Measurements from ENCODE around the gene C5.
A peak's percentile ranks its signal among the peaks of the same experiment; 100 is the strongest.

Gene C5

GRCh38 chr9:120932086-120932823, 117.8 kb downstream of the C5 start:
- Histone ChIP-seq H3F3A (ENCODE audit: insufficient read depth) (peaks cover 75% of the 10 kb centered on the region), H3K27ac (ENCODE audit: low read depth, low read length) (peak overlapping the region; percentile 93), H4K20me1 (ENCODE audit: low read depth, low read length) (no peaks in the 10 kb centered on the region), H3K79me2 (ENCODE audit: insufficient read depth, low read length) (no peaks in the 10 kb centered on the region), H3K9ac (ENCODE audit: low read length) (peak overlapping the region; percentile 49), H3K27me3 (ENCODE audit: low read length) (no peaks in the 10 kb centered on the region), H3K9me3 (ENCODE audit: insufficient read depth, low read length) (no peaks in the 10 kb centered on the region), H3K9me2 (replicated peaks; ENCODE audit: insufficient read depth, low read length) (no peaks in the 10 kb centered on the region), H3K4me3 (ENCODE audit: insufficient read depth, low read length, poor library complexity, severe bottlenecking) (peak overlapping the region; percentile 29), H3K36me3 (ENCODE audit: low read length) (no peaks in the 10 kb centered on the region), H2AFZ (ENCODE audit: low read depth, low read length, severe bottlenecking) (peak overlapping the region; percentile 37), H3K4me2 (ENCODE audit: low read depth, low read length, poor library complexity, severe bottlenecking) (peak overlapping the region; percentile 65)
- TF ChIP-seq EZH2phosphoT487 (conservative IDR thresholded peaks at IDR 0.05; ENCODE audit: low read length) (no peak), CTCF (IDR thresholded peaks at IDR 0.05; ENCODE audit: insufficient read depth, low read length, poor library complexity, severe bottlenecking) (no peak)

- Histone ChIP-seq H3K27me3 (ENCODE audit: low read length) (no peaks in the 10 kb centered on the region), H3K27ac (ENCODE audit: low read depth, low read length) (peak overlapping the region; percentile 93), H3K4me2 (ENCODE audit: low read depth, low read length, poor library complexity, severe bottlenecking) (peak overlapping the region; percentile 65), H3F3A (ENCODE audit: insufficient read depth) (peaks cover 74% of the 10 kb centered on the region), H2AFZ (ENCODE audit: low read depth, low read length, severe bottlenecking) (peak overlapping the region; percentile 37), H3K4me3 (ENCODE audit: insufficient read depth, low read length, poor library complexity, severe bottlenecking) (peak overlapping the region; percentile 29), H3K79me2 (ENCODE audit: insufficient read depth, low read length) (no peaks in the 10 kb centered on the region), H3K9me3 (ENCODE audit: insufficient read depth, low read length) (no peaks in the 10 kb centered on the region), H3K9me2 (replicated peaks; ENCODE audit: insufficient read depth, low read length) (no peaks in the 10 kb centered on the region), H3K36me3 (ENCODE audit: low read length) (no peaks in the 10 kb centered on the region), H4K20me1 (ENCODE audit: low read depth, low read length) (no peaks in the 10 kb centered on the region), H3K9ac (ENCODE audit: low read length) (peak overlapping the region; percentile 49)
- TF ChIP-seq EZH2phosphoT487 (conservative IDR thresholded peaks at IDR 0.05; ENCODE audit: low read length) (no peak), CTCF (IDR thresholded peaks at IDR 0.05; ENCODE audit: insufficient read depth, low read length, poor library complexity, severe bottlenecking) (no peak)
These were observed 118.6 kb downstream of the C5 start for GRCh38 chr9:120931231-120932085.

- Histone ChIP-seq H3K9me2 (replicated peaks; ENCODE audit: insufficient read depth, low read length) (no peaks in the 10 kb centered on the region), H3K27ac (ENCODE audit: low read depth, low read length) (peak overlapping the region; percentile 34; the same call in 1 of the 2 replicates), H3F3A (ENCODE audit: insufficient read depth) (peaks cover 52% of the 10 kb centered on the region), H3K9me3 (ENCODE audit: insufficient read depth, low read length) (no peaks in the 10 kb centered on the region), H4K20me1 (ENCODE audit: low read depth, low read length) (no peaks in the 10 kb centered on the region), H3K27me3 (ENCODE audit: low read length) (no peaks in the 10 kb centered on the region), H2AFZ (ENCODE audit: low read depth, low read length, severe bottlenecking) (peak overlapping the region; percentile 71), H3K4me2 (ENCODE audit: low read depth, low read length, poor library complexity, severe bottlenecking) (peak overlapping the region; percentile 66), H3K9ac (ENCODE audit: low read length) (peak overlapping the region; percentile 58), H3K4me3 (ENCODE audit: insufficient read depth, low read length, poor library complexity, severe bottlenecking) (peak overlapping the region; percentile 42), H3K79me2 (ENCODE audit: insufficient read depth, low read length) (no peaks in the 10 kb centered on the region), H3K36me3 (ENCODE audit: low read length) (no peaks in the 10 kb centered on the region)
- TF ChIP-seq EZH2phosphoT487 (conservative IDR thresholded peaks at IDR 0.05; ENCODE audit: low read length) (no peak), CTCF (IDR thresholded peaks at IDR 0.05; ENCODE audit: insufficient read depth, low read length, poor library complexity, severe bottlenecking) (no peak)
These were observed 120.8 kb downstream of the C5 start for GRCh38 chr9:120929229-120929791.

Data from SU-DHL-6 (cell line).